Stimulated activated CD4-positive, alpha-beta T cell treated with anti-CD3 and anti-CD28 coated beads, Interleukin-1b, Interleukin-23, amount 100 ng/mL, for 1 hour (primary cell): Measurements from ENCODE around the gene TACC2.

Experiments used
- DNase-seq, 2 donors: peaks; one replicate each; pipeline ENCODE4 v3.0.0-alpha.2; 2020; ENCODE audit warnings: low read depth in 2 of 2

TACC2 gene

DNA sequence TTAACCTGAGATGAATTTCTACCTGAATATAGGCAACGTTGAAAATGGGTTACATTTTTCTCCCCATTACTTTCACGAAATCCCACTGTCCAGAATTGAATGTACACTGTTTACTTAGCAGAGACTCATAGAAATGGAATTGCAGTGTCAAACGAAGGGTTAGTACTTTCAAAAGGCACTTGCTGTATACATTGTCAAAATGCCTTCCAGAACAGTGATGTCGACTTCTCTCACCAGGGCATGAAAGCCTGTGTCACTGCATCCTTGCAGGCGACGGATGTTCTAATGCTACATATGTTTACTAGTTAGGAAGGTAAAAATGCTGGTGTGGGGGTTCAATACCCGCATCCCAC is 41.2 kb downstream of the TACC2 start:
- DNase-seq: no peak

DNA sequence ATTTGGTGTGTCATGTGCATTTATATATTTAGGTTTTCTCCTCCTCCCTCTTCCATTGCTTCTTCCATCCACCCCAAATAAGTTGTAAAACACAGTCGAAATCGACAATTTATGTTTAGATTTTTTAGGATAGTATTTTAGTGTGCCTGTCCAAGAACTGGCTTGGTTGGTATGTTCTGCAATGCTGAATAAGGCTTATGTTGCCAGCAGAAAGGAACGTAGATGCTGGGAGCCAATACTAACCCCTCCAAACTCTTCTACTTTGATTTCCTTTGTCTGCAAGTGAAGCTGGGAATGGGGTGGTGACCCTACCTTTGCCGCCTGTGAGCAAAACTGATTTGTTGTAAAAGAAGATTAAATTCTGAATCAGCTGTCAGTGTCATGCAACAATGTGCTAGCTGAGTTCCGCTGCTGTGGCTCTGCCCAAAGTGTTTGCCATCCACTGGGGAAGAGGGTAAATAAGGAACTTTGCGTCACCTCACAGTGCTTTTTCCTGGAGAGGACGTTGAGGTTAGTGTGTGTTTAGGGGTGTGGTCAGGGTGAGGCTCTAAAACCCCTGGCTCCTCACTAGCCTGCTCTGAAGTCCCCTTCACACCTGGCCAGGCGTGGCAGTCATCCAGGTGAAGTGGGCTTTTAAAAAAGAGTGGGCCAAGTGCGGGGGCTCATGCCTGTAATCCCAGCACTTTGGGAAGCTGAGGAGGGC is 44.4 kb downstream of the TACC2 start:
- DNase-seq: no peak

DNA sequence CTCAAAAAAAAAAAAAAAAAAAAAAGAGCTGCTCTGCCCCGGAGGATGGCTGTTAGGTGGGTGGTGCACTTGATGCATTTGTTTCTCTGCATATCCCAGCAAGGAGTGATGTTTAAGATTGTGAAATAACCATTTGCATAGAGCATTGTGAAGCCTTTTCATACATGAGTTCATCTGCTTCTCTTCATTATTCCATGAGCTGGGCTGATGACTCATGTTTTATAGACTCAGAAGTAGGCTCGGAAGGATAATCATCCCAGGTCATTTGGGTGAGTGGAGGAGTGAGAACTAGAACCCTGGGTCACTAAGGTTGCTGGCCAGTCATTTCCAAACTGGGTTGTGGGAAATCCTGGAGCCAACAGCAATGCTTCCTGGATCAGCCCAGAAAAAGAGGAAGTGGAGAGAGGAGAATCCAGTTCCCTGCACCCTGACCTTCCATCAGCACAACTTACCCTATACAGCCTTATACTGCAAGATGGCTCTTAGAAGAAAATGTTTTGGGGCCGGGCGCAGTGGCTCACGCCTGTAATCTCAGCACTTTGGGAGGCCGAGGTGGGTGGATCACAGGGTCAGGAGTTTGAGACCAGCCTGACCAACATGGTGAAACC is 45.3 kb downstream of the TACC2 start:
- no peak for DNase-seq

DNA sequence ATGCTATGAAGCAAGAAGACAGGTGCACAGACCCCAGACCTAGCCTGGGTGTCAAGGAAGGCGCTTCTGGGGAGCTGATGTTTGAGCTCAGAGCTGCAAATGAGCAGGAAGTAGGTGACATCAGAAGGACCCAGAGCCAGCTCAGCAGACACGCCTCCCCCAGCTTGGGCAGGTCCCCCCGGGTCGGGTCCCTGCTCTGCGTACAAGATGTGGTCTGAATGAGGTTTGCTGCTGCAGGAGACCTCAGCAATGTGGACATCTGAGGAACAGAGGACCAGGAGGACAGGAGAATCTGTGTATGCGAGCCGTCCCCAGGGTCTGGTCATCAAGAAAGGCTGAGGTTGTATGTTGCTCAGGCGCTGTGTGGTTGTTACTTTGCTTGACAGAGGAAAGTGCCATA is 51.8 kb downstream of the TACC2 start:
- no peak for DNase-seq

DNA sequence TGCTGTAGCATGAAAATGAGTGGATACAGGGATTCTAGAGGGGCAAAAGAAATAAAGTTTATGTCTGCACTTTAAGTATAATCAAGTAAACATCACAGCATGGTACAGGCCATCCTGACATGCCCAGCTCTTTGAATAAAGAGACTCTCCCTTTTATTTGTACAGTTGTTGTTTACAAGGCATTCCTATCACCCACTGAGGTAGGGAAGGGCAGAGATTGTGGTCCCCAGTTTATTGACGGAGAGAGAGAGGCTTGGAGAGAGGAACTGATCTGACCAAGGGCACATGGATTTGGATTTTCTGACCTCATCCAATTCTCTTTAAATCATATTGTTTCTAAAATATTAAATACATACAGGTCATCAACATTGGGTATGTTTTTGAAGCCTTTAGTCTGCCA is 53.9 kb downstream of the TACC2 start:
- DNase-seq: no peak

DNA sequence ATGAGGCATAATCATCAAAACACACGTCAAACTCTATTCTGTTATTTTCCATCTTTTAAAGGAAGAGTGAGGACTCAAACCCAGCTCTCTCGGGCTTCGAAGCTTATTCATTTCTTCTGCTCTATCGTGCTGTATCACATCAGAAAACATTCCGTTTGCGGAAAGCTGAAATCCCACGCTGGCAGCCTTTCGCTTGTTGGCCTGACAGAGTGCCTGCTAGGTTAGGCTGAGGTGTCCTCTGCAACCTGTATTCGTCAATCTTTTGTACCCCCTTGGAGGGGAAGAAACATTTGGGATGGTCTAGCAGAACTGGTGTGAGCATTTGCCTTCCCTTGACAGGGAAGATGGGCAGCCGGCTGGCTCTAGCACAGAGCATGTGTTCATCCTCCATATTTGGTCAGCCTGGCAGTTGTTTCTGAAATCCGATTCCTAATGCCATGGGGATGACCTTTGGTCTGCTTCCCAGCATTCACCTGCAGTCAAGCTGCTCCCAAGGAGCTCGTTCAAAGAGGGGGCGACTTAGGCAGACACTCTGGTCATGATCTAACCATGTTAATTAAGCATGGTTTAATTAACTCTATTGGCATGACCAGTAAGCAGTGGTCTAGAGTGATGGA is 55.2 kb downstream of the TACC2 start:
- no peak for DNase-seq

DNA sequence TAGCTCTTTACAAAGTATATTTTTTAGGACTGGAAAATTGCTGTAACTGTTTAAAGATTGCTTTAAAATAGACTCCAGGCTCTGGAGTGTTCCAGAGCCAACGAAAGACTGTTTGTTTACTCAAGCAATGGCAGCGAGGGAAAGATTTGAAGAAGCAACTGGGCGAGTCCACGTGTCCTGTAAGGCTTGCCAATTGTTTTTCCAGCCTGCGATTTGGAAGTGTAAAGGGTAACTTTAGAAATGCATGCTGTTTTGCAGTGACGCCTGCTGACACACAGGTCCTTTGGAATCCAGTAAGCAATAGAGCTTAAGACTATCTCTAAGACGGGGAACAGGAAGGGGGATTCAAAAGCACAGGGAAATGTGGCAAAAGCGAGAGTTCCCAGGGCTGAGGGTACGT is 55.8 kb downstream of the TACC2 start:
- no peak for DNase-seq

DNA sequence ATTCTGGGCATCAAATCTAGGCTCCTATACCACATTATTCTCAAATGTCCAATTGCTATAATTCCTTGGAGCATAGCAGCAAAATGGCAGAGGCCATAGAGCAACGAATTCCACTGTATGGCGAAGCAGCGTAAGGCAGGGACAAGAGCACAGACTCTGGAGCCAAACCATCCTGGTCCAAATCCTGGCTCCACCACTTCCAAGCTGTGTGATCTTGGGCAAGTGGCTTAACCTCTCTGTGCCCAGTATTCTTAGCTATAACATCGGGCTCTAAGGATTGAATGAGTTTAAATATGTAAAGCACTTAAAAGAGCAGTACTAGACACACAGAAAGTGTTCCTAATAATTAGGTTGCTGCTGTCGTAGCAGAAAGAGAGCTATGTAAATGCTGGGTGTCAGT is 56.2 kb downstream of the TACC2 start:
- no peak for DNase-seq

DNA sequence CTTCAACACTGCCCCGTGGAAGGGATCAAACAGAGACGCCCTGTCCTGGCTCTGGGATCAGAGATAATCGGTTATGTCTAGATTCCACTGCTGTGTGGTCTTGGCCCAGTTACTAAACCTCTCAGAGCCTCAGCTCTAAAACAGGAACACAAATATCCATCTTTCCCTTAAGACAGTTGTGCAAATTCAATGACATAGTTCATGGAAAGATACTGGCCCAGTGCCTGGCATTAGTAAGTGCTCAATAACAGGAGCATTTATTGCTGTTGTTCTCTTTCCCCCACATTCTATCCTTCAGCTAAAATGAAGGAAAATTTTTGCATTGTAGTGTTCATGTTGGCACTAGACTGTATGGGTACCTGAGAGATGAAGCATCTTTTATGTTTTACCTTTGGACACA is 58.6 kb downstream of the TACC2 start:
- no peak for DNase-seq

DNA sequence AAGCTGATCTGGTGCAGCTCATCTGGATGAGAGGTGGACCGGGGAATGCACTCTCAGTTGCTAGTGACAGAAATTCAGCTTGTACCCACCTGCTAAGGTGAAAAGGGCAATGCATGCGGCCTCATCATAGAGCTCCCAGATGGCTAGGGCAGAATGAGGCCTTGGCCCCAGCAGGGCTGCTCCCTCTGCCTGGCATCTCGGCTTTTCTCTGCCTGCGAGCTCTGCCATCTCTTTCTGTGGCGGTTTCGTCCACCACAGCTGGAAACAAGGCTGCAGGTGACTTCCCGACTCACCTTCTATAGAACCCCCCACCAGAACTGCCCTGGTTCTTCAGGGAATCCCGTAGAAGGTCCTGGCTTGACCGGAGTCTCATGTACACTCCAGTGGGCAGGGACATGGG is 60.1 kb downstream of the TACC2 start:
- DNase-seq: no peak

DNA sequence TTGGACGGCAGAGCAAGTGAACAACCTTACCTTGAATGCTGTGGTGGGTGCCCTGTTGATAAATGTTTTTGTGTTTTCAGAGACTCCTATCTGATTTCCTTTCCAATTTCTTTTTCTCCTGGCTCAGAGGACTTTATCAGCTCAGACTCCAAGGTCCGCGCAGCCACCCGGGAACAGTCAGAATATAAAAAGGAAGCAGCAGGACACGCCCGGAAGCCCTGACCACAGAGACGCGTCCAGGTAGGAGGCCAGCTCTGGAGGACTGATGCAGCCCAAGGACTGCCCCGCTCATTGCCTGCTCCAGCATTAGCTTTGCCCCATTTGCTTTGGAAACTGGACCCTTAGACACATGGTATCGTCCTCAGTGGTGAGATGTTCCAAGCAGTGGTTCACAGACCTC is 61.3 kb downstream of the TACC2 start:
- DNase-seq: no peak

DNA sequence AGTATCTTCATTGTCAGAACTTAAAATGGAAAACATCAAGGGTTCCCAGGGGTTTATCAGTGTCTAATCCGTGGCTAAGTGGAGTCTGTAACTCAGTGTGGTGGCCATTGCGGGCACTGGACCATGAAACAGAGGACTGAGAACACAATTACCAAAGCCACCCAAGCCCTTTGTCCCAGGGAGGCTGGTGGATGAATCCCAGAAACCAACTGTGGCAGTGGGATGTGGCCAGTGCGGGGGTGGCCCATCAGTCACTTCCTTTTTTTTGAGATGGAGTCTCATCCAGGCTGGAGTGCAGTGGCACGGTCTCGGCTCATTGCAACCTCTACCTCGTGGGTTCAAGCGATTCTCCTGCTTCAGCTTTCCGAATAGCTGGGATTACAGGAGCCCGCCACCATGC is 61.8 kb downstream of the TACC2 start:
- DNase-seq: no peak

DNA sequence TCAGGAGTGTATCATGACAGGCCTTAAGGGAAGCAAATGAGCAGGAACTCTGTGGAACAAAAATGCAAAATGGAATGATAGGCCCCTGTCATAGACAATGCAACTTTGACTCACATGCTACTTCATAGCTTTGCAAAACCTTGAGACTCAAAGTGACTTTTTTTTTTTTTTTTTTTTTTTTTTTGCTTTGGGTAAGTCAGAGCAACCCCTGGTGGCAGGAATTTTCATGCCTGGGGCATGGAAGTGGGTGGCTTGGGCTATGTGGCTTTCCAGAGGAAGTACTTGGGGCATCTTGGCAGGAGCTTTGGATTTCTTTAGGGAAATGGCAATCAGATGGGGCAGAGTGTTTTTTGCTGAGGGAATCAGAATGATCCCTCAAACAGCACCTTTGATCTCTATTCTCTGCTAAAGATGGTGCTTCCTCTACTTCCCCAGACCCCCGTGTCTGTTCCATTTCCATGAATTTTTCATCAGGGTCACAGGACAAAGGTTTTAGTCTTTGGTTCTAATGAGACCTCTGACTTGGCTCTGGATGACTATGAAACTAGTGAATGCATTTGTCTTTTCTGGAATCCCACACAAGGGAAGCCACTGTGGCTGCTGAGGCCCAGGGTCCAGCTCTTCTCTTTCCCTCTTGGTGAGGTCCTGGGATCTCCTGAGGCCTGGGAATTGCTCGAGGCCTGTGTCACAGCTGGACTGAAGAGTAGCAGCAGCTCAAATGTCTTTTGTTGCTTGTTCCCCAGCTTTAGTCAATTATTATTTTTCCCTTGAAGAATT is 62.8 kb downstream of the TACC2 start:
- no peak for DNase-seq

DNA sequence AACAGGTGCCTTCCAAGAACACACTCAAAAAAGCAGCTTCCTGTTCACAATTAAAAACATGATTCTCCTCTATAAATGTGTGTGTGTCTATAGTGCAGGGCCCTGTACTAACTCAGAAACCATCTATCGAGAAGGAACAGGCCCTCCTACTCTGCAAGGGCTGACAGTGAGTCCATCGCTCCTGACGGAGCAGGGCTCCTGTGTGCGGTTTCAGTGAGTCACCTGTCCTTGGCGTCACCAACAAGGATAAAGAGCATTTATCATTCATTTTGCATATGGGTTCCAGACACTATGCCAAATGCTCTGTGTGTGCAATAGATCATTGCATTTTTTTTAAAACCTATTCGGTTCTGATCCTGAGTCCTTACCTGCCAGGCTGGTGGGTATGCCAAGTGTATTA is 63.7 kb downstream of the TACC2 start:
- DNase-seq: no peak

DNA sequence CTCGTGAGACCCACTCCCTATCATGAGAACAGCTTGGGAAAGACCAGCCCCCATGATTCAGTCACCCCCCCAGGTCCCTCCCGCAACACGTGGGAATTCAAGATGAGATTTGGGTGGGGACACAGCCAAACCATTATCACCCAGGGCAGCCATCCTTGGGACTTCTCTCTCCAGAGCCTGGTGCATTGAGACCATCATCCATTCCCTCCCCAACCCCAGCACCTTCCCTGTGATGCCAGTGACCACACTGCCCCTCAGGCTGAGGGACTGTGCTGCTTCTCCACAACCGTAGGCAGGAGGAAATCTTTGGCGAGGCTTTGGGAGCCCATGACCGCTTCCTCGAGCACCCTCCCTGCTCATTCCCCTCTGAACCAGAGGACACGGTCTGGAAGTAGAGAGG is 64.4 kb downstream of the TACC2 start:
- DNase-seq: no peak

DNA sequence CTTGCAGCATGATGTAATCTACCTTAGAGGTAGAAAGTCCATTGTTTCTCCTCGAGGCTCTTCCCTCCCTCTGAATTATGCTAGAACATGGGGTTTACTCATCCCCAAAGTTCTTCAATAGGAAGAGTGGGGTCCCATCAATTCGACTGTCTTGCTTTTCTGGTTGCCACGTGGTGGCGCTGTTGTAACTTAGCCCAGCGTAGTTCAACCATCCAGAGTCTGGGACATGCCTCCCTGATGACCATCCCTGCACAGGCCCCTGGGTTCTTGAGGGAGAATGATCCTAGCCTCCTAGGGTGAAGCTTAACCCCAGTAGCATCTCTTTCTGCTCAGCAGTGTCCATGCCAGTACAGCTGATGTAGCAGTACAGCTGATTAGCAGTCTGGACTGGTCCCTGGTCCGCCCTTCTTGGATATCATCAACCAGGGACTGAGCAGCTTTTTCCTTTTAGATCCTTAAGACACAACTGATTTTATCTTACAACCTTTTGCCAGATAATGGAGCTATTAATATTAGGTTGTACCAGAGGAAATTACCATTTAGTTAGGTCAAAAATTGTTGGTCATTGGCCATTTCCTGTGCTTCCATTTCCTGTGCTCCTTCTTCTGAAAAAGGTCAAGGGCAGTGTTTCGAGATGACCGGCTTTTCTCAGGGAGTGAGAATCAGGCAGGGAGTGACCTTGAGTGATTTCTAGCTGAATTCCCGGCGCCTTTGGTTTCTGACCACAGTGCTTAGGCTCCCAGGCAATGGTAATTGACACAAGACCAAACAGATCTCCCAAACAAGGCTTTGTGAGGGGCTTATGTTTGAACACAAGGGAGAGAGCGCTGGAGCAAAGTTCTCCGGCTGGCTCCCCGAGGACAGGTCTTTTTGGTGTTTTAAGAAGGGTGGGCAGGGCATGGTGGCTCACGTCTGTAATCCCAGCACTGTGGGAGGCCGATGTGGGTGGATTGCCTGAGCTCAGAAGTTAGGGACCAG is 65.4 kb downstream of the TACC2 start:
- no peak for DNase-seq

DNA sequence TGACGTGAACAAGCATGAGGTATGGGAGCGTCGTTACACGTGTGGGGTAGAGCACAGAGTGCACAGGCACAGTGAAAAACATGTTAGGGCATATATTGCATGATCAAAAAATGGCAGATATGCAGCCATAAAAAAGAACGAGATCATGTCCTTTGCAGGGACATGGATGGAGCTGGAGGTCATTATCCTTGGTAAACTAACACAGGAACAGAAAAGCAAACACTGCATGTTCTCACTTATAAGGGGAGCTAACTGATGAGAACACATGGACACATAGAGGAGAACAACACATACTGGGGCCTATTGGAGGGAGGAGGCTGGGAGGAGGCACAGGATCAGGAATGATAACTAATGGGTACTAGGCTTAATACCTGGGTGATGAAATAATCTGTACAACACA is 66.3 kb downstream of the TACC2 start:
- no peak for DNase-seq

DNA sequence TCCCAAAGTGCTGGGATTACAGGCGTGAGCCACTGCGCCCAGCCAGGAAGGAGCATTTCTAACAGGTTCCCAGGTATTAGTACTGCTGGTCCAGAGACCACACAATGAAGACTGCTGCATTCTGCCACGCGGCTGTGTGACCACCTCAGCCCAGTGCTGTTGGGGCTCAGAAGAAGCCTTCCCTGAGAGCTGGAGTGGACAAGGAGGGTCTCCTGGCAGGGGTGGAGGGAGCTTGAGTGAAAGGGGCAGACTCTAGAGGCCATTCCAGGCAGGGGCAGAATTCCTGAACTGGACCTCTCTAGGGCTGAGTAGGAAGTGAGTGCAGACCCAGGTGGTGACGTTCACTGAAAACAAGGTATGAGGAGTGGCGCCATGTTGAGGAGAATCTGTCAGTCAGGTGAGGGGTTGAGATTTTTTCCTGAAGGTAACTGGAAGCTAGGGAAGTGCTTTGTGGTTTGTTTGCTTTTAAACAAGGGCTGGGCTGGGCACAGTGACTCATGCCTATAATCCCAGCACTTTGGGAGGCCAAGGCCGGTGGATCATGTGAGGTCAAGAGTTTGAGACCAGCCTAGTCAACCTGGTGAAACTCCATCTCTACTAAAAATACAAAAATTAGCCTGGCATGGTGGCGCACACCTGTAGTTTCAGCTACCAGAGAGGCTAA is 67.6 kb downstream of the TACC2 start:
- no peak for DNase-seq

DNA sequence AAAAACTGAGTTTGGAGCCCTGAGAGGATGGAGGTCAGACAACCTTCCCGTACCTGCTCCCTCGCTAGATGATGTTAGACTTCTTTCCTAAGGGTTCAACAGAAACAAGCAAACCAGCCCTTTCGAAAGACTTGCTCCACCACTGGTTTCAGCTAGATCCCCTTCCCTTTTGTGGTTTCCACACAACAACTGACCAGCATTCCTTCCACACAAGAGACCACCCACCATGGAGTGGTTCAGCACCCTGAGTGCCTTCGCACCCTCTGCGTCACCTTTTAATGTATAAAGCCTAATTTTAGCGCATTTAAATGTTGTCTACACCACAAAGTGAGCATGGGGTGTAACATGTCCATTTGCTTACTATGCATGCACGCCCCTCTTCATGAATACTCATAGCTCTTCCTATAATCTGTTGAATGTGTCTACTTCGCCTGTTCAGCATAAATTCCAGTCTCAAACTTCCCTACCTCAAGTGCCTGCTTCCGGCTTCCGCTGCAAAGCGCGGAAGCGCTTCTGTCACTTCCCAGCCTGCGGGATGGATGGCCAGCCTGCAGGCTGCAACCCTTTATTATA is 69.0 kb downstream of the TACC2 start:
- DNase-seq: no peak

DNA sequence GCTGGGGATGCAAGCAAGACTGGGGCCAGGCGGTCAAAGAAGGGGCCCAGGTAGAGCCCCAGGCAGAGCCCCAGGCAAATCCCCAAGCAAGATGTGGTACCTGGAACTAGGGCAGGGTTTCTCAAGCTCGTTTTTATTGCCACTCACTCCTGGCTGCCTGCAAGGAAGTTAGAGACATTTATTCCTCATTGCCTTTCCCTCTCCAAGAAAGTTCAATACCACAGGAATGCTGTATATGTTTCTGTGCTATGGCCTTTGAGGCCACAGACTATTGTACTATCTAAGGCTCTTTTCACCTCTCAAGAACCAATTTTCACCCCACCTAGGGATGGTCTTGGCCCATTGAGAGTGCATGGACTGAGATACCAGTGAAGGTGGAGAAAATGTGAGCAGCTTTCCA is 71.3 kb downstream of the TACC2 start:
- no peak for DNase-seq
